Measurements from ENCODE around the gene RALGPS1. TPM values are rescaled to one million over a fixed set of nuclear protein-coding genes. Genes with fewer than 3 reads are reported as not detected.

RALGPS1 gene
- polyA plus RNA-seq, 2 of the 4 experiments (the other 2 are of a cell fraction), result 5.0 to 7.9 TPM

DNA sequence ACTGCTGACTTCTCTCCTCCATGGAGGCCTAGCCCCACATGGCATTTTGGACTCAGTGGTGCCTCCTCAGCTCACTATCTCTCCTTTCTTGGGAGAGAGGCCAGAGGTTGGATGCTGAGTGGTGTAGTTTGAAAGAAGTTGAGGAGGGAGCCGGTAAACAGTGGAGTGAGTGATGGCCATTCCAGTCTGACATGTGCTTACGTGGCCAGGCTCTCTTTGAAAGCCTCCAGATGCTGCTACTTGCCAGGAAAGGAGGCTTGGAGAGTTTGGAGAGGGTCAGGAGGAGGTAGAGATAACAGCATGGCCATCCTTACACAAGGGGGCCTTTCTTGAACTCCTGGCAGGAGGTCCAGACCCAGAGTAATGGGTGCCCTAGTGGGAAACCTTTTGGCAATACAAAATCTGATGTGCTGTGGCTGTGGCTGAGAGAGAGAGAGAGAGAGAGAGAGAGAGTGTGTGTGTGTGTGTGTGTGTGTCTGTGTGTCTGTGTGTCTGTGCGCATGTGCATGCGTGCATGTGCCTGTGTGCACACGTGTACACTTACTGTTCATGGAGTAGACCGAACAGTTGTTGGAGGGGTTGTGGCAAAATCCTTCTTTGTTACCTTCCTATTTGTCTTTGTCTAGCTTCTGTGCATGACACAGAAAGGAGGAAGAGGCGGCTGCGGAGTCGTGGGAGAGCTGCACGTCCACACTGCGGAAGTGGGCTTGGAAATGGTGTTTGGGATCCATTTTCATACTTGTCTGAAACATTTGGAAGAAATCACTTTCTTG, 37.8 kb downstream of the RALGPS1 start:
- FAIRE-seq (no peak), ATAC-seq (peak in 1 of 2 experiments; percentile 39; a peak in 2 of 6 replicates), DNase-seq (ENCODE audit: low read depth in 1 of 2, low spot score in 1 of 2) (no peak)
- Histone ChIP-seq H3K4me1 (peaks cover 6% of the 10 kb centered on the region), H3K4me3 (no peak overlapping the region), H3K4me2 (no peak overlapping the region), H3K27ac (no peak overlapping the region), H3K9me3 (no peaks in the 10 kb centered on the region)
- 92% methylated on average over 11 of the region's 11 CpGs for WGBS (ENCODE audit: missing lambda C conversion rate)
- POLR2A ChIA-PET, result no interaction called here
- CTCF ChIA-PET, result interaction anchor here (0.7 to 20.2 kb wide), 4 partner anchors 12 to 242 kb away, joined by 3 to 373 read pairs (median 20); no protein-coding TSS in a partner anchor
- TF ChIP-seq HOXB13 (CRISPR knock-in tag; IDR thresholded peaks at IDR 0.05; ENCODE audit: low read depth), result no peak
- no peak for TF ChIP-seq SMC3 (IDR thresholded peaks at IDR 0.05)
- TF ChIP-seq FOSB (CRISPR knock-in tag; IDR thresholded peaks at IDR 0.05), result no peak
- no peak for TF ChIP-seq BHLHE40 (IDR thresholded peaks at IDR 0.05; ENCODE audit: low read depth, low read length)
- no peak for TF ChIP-seq CHD2 (IDR thresholded peaks at IDR 0.05; ENCODE audit: low read length, partially characterized antibody)
- no peak for TF ChIP-seq FOSL2 (IDR thresholded peaks at IDR 0.05)
- no peak for TF ChIP-seq FOSL2 (CRISPR knock-in tag; IDR thresholded peaks at IDR 0.05)

DNA sequence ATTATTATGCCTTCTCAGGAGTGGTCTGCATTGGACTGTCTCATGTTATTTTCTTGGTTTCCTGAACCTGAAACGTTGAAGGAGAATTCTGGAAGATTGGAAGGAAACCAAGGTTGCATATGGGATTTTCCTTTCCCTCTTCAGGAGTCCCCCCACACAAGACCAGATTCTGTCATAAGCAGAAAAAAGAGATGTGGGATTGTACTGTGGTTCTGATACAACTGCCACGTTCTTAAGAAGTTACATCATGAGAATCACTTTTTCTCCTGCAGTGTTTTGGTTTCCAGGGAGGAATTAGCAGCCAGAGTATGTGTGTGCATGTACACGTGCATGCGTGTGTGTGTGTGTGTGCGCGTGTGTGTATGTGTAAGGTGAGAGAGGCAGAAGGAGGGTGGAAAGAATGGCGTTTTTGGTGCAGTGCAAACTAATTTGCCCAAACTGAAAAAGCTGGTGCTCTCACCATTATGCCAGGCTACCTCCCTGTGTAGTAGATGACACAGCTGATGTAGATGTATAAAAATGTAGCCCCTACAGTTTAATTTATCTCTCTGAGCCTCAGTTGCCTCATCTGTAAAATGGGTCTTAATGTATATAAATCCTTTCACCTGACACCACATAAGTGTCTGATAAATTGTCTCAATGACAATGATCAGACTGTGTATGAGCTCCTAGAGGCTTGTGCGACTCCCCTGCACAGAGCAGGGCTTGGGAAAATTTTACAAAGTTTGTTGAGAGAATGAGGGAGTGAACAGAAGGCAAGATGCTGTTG, 38.6 kb downstream of the RALGPS1 start:
- POLR2A ChIA-PET, result no interaction called here
- Histone ChIP-seq H3K4me2 (no peak overlapping the region), H3K27ac (no peak overlapping the region), H3K4me1 (peaks cover 14% of the 10 kb centered on the region), H3K4me3 (no peak overlapping the region), H3K9me3 (no peaks in the 10 kb centered on the region)
- CTCF ChIA-PET, result interaction anchor here (0.7 to 20.2 kb wide), 4 partner anchors 13 to 241 kb away, joined by 3 to 373 read pairs (median 20); no protein-coding TSS in a partner anchor
- WGBS (ENCODE audit: missing lambda C conversion rate), result 70% methylated on average over 8 of the region's 8 CpGs
- FAIRE-seq, result no peak
- no peak for DNase-seq (ENCODE audit: low read depth in 1 of 2, low spot score in 1 of 2)
- no peak for ATAC-seq
- TF ChIP-seq KDM1A (IDR thresholded peaks at IDR 0.05; ENCODE audit: low read depth), result peak; percentile 41; the same call in 1 of the 2 replicates
- no peak for TF ChIP-seq ZNF302 (CRISPR knock-in tag; IDR thresholded peaks at IDR 0.05)
- TF ChIP-seq RAD21 (conservative IDR thresholded peaks at IDR 0.05 in 1 of 2, IDR thresholded peaks at IDR 0.05 in 1 of 2), result no peak

DNA sequence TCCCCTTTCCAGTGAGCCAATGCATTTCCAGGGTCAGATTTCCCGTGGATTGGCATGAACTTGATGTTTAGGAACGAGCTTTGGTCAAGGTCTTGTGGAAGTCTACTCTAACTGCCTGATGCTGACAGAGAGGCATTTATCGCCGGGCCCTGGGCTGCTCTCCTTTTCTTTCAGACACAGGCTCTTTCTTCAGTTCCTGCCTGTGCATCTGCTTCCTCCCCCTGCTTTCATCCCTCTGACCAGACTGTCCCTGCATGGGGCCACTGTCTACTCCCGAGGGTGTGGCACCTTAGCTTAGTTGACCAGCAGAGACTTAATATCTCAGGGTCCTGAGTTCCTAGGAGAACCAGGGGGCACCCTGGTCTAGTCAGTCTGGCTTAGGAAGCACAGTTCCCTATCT, 41.2 kb downstream of the RALGPS1 start:
- no peak for FAIRE-seq
- no peak overlapping the region for H3K4me2 ChIP-seq
- DNase-seq (ENCODE audit: low read depth in 1 of 2, low spot score in 1 of 2), result no peak
- TF ChIP-seq TFCP2L1 (CRISPR knock-in tag; IDR thresholded peaks at IDR 0.05), result no peak
- TF ChIP-seq FOSB (CRISPR knock-in tag; IDR thresholded peaks at IDR 0.05), result no peak
- TF ChIP-seq ZFP36 (IDR thresholded peaks at IDR 0.05; ENCODE audit: borderline replicate concordance, partially characterized antibody), result no peak
- no peak for TF ChIP-seq CBX2 (IDR thresholded peaks at IDR 0.05; ENCODE audit: borderline replicate concordance, low read depth)
- TF ChIP-seq ZNF302 (CRISPR knock-in tag; IDR thresholded peaks at IDR 0.05), result no peak
- no peak for TF ChIP-seq HEYL (CRISPR knock-in tag; IDR thresholded peaks at IDR 0.05)
- no peak for TF ChIP-seq EP300 (IDR thresholded peaks at IDR 0.05)
- TF ChIP-seq EHF (CRISPR knock-in tag; IDR thresholded peaks at IDR 0.05), result no peak
- TF ChIP-seq, protein P1, sequence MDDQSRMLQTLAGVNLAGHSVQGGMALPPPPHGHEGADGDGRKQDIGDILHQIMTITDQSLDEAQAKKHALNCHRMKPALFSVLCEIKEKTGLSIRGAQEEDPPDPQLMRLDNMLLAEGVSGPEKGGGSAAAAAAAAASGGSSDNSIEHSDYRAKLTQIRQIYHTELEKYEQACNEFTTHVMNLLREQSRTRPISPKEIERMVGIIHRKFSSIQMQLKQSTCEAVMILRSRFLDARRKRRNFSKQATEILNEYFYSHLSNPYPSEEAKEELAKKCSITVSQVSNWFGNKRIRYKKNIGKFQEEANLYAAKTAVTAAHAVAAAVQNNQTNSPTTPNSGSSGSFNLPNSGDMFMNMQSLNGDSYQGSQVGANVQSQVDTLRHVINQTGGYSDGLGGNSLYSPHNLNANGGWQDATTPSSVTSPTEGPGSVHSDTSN (IDR thresholded peaks at IDR 0.05), result no peak
- TF ChIP-seq, protein P2, sequence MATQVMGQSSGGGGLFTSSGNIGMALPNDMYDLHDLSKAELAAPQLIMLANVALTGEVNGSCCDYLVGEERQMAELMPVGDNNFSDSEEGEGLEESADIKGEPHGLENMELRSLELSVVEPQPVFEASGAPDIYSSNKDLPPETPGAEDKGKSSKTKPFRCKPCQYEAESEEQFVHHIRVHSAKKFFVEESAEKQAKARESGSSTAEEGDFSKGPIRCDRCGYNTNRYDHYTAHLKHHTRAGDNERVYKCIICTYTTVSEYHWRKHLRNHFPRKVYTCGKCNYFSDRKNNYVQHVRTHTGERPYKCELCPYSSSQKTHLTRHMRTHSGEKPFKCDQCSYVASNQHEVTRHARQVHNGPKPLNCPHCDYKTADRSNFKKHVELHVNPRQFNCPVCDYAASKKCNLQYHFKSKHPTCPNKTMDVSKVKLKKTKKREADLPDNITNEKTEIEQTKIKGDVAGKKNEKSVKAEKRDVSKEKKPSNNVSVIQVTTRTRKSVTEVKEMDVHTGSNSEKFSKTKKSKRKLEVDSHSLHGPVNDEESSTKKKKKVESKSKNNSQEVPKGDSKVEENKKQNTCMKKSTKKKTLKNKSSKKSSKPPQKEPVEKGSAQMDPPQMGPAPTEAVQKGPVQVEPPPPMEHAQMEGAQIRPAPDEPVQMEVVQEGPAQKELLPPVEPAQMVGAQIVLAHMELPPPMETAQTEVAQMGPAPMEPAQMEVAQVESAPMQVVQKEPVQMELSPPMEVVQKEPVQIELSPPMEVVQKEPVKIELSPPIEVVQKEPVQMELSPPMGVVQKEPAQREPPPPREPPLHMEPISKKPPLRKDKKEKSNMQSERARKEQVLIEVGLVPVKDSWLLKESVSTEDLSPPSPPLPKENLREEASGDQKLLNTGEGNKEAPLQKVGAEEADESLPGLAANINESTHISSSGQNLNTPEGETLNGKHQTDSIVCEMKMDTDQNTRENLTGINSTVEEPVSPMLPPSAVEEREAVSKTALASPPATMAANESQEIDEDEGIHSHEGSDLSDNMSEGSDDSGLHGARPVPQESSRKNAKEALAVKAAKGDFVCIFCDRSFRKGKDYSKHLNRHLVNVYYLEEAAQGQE (IDR thresholded peaks at IDR 0.05), result no peak
- ChIA-PET POLR2A (no interaction called here), CTCF (interaction anchor here (1.0 to 20.2 kb wide), 3 partner anchors 10 to 239 kb away, joined by 3 to 373 read pairs (median 27); no protein-coding TSS in a partner anchor)
- H3K27ac ChIP-seq, result no peak overlapping the region
- H3K4me3 ChIP-seq, result no peak overlapping the region
- H3K9me3 ChIP-seq, result no peaks in the 10 kb centered on the region
- H3K4me1 ChIP-seq, result peaks cover 14% of the 10 kb centered on the region
- 73% methylated on average over 5 of the region's 5 CpGs for WGBS (ENCODE audit: missing lambda C conversion rate)
- no peak for ATAC-seq

Data from A549 (cell line).